Keratinocyte (primary cell): ENCODE measurements around the gene IRX3. TPM values are rescaled to one million over a fixed set of nuclear protein-coding genes. Genes with fewer than 3 reads are reported as not detected.

ENCODE experiments used
- DNase-seq: peaks from one replicate; pipeline ENCODE4 v3.0.0-alpha.2; 2011; ENCODE audit warnings: low read depth, missing footprints, low spot score
- FAIRE-seq: peaks from 2 replicates; lab custom pipeline; 2011; peaks lifted over from hg19 to GRCh38; lab: Jason Lieb, UNC
- H2AFZ ChIP-seq: 2 replicates; pipeline ENCODE4 v1.6.0; 2012; ENCODE audit warnings: low read length, control low read depth, inconsistent platforms; ENCODE audit not compliant: control insufficient read depth
- H3K27ac ChIP-seq: 2 replicates; pipeline ENCODE4 v1.5.1; 2011; ENCODE audit warnings: low read length; ENCODE audit not compliant: control insufficient read depth, insufficient read depth
- H3K27me3 ChIP-seq: 3 replicates; pipeline ENCODE4 v1.6.0; 2011; ENCODE audit warnings: low read length; ENCODE audit not compliant: control insufficient read depth, insufficient read depth; ENCODE audit errors: extremely low read depth
- H3K36me3 ChIP-seq, 2 experiments: 2 replicates in 1 of 2; 3 replicates in 1 of 2; pipeline ENCODE4 v1.5.1; 2011; ENCODE audit warnings: low read length in 2 of 2, mild to moderate bottlenecking in 1 of 2; ENCODE audit not compliant: control insufficient read depth in 2 of 2, insufficient read depth in 2 of 2; ENCODE audit errors: extremely low read depth in 1 of 2
- H3K4me1 ChIP-seq: 3 replicates; pipeline ENCODE4 v1.5.1; 2011; ENCODE audit warnings: low read length; ENCODE audit not compliant: control insufficient read depth, insufficient read depth; ENCODE audit errors: extremely low read depth
- H3K4me2 ChIP-seq: 3 replicates; pipeline ENCODE4 v1.6.0; 2011; ENCODE audit warnings: low read depth, low read length; ENCODE audit not compliant: control insufficient read depth, insufficient read depth; ENCODE audit errors: extremely low read depth
- H3K4me3 ChIP-seq, 3 experiments: fragments of 200-600 bp in 1 of 3; sonication (generic) in 1 of 3; 2 replicates in 2 of 3; 3 replicates in 1 of 3; pipeline ENCODE4 v1.5.1; 2011 to 2016; ENCODE audit warnings: low read length in 3 of 3, mild to moderate bottlenecking in 3 of 3, control low read depth in 2 of 3, inconsistent platforms in 1 of 3, low read depth in 1 of 3, mixed read lengths in 1 of 3, mixed run types in 1 of 3, moderate library complexity in 1 of 3; ENCODE audit not compliant: control insufficient read depth in 2 of 3, insufficient read depth in 2 of 3; ENCODE audit errors: extremely low read depth in 1 of 3
- H3K79me2 ChIP-seq: 2 replicates; pipeline ENCODE4 v1.6.0; 2012; ENCODE audit warnings: low read length; ENCODE audit not compliant: control insufficient read depth, insufficient read depth
- H3K9ac ChIP-seq: 3 replicates; pipeline ENCODE4 v1.6.0; 2011; ENCODE audit warnings: low read length; ENCODE audit not compliant: control insufficient read depth, insufficient read depth; ENCODE audit errors: extremely low read depth
- H3K9me1 ChIP-seq: 3 replicates; pipeline ENCODE4 v1.6.0; 2011; ENCODE audit warnings: low read length; ENCODE audit not compliant: control insufficient read depth, insufficient read depth; ENCODE audit errors: extremely low read depth
- H3K9me3 ChIP-seq: 2 replicates; pipeline ENCODE4 v1.5.1; 2012; ENCODE audit warnings: low read depth, low read length; ENCODE audit not compliant: control insufficient read depth
- H4K20me1 ChIP-seq: 3 replicates; pipeline ENCODE4 v1.6.0; 2011; ENCODE audit warnings: low read length; ENCODE audit not compliant: control insufficient read depth, insufficient read depth; ENCODE audit errors: extremely low read depth
- CTCF ChIP-seq, 3 experiments: IDR thresholded peaks in 1 of 3; conservative IDR thresholded peaks in 1 of 3; optimal IDR thresholded peaks in 1 of 3; 2 replicates in 2 of 3; 3 replicates in 1 of 3; pipeline versions ENCODE3 to v1.5.1; 2011; ENCODE audit warnings: low read length in 3 of 3, mild to moderate bottlenecking in 3 of 3, moderate library complexity in 2 of 3, control low read depth in 1 of 3, inconsistent platforms in 1 of 3; ENCODE audit not compliant: insufficient read depth in 2 of 3; ENCODE audit errors: extremely low read depth in 1 of 3
- EZH2 ChIP-seq: IDR thresholded peaks from one replicate; pipeline ENCODE4 v1.6.1; 2012; ENCODE audit warnings: inconsistent platforms, mild to moderate bottlenecking, low read length, moderate library complexity
- dilution Hi-C: fragments of 300-500 bp; cut with MboI; formaldehyde crosslinking; loops from one replicate; pipeline ENCODE4 v1.7.0; 2020; ENCODE audit warnings: low sequenced_read_pairs; ENCODE audit not compliant: extremely low pct_ligation_motif_present
- polyA plus RNA-seq, 5 experiments: library from polyadenylated mRNA; depleted of rRNA in 3 of 5; stranded (reverse) in 3 of 5; stranded (forward) in 1 of 5; unstranded in 1 of 5; fragments of >200 nt; gene quantifications; 1 replicate in 1 of 5; 2 replicates in 3 of 5; 3 replicates in 1 of 5; pipeline versions ENCODE4 v1.2.1 to v1.2.3, GENCODE V29; 2011 to 2012; ENCODE audit warnings: missing spikeins in 2 of 5, low read depth in 1 of 5, low replicate concordance in 1 of 5

Gene IRX3
- polyA plus RNA-seq, 1 donor (not counting 4 experiments of a cell fraction or from before 2014, with no cell fraction given) = 3.3 TPM

GRCh38 chr16:54233615-54234014 is 53.0 kb downstream of the IRX3 start:
- Histone ChIP-seq H3K4me3 (no peak overlapping the region), H3K9me3 (no peaks in the 10 kb centered on the region), H3K4me1 (no peaks in the 10 kb centered on the region), H3K79me2 (no peaks in the 10 kb centered on the region), H3K9ac (no peak overlapping the region), H2AFZ (no peak overlapping the region), H3K4me2 (no peak overlapping the region), H4K20me1 (no peaks in the 10 kb centered on the region), H3K27ac (no peak overlapping the region), H3K36me3 (no peaks in the 10 kb centered on the region), H3K9me1 (no peaks in the 10 kb centered on the region), H3K27me3 (no peaks in the 10 kb centered on the region)
- no peak for TF ChIP-seq EZH2
- TF ChIP-seq CTCF (optimal IDR thresholded peaks at IDR 0.05 in 1 of 3, IDR thresholded peaks at IDR 0.05 in 1 of 3, conservative IDR thresholded peaks at IDR 0.05 in 1 of 3; ENCODE audit: extremely low read depth in 1 of 3, insufficient read depth in 2 of 3, low read length in 3 of 3) = no peak
- dilution Hi-C loops = no loop called here
- FAIRE-seq = no peak
- no peak for DNase-seq
